Testis (tissue), 2 donors: Measurements from ENCODE around the gene DROSHA.

Experiments
- POLR2A ChIP-seq: fragments of 450-650 bp; IDR thresholded peaks from one replicate; pipeline ENCODE4 v1.6.1; 2017; ENCODE audit warnings: antibody characterized with exemption, mild to moderate bottlenecking, moderate library complexity
- TF ChIP-seq, protein P1 (sequence below), 3 experiments: fragments of 450-650 bp in 2 of 3; fragments of 200-600 bp in 1 of 3; sonication (generic) in 1 of 3; IDR thresholded peaks; one replicate each; pipeline ENCODE4 v1.5.1; 2016 to 2019; ENCODE audit warnings: antibody characterized with exemption in 3 of 3, mild to moderate bottlenecking in 2 of 3, moderate library complexity in 1 of 3

DNA sequence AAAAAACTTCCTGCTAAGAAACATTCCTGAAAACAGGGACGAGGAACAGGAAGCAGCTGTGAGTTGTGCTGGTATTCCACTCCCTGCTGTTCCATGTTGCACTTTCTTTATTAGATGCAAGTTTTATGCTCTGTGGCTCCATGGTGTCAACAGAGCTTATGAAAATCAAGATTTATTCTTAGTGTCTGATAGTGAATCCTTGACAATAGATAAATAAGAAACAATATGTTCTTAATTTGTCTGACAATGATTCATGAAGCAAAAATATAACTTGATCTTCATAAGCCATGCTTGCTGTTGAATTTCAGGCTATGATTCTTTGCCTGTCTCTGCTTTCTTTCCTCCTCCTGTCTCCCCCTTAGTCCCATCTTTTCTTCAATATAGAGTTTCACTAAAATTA, 119.6 kb downstream of the DROSHA start:
- TF ChIP-seq, protein P1, sequence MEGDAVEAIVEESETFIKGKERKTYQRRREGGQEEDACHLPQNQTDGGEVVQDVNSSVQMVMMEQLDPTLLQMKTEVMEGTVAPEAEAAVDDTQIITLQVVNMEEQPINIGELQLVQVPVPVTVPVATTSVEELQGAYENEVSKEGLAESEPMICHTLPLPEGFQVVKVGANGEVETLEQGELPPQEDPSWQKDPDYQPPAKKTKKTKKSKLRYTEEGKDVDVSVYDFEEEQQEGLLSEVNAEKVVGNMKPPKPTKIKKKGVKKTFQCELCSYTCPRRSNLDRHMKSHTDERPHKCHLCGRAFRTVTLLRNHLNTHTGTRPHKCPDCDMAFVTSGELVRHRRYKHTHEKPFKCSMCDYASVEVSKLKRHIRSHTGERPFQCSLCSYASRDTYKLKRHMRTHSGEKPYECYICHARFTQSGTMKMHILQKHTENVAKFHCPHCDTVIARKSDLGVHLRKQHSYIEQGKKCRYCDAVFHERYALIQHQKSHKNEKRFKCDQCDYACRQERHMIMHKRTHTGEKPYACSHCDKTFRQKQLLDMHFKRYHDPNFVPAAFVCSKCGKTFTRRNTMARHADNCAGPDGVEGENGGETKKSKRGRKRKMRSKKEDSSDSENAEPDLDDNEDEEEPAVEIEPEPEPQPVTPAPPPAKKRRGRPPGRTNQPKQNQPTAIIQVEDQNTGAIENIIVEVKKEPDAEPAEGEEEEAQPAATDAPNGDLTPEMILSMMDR (IDR thresholded peaks at IDR 0.05) = no peak
- no peak for TF ChIP-seq POLR2A
